Epidermal melanocyte (primary cell): Measurements from ENCODE around the gene RNF19B.
A peak's percentile ranks its signal among the peaks of the same experiment; 100 is the strongest.
"Not testable (repeated sequence)": the region's sequence is repeated elsewhere in the genome, so short reads cannot be mapped to it uniquely, and the experiment has no call there.

Experiments
- DNase-seq: peaks from one replicate; pipeline ENCODE4 v3.0.0; 2011; ENCODE audit warnings: low spot score; ENCODE audit not compliant: insufficient read length

Gene RNF19B

GRCh38 chr1:32992489-32993323 lies 28.1 kb upstream of the RNF19B start:
- DNase-seq, result peak; percentile 80

GRCh38 chr1:32991819-32992488 lies 27.3 kb upstream of the RNF19B start:
- no peak for DNase-seq

GRCh38 chr1:32991386-32991785 lies 26.8 kb upstream of the RNF19B start:
- DNase-seq, result no peak

- no peak for DNase-seq
Measured at GRCh38 chr1:32990887-32991286, 26.3 kb upstream of the RNF19B start.

GRCh38 chr1:32989160-32990050 lies 24.8 kb upstream of the RNF19B start:
- peak; percentile 47 for DNase-seq

- DNase-seq, result no peak
Measured at GRCh38 chr1:32988665-32989064, 24.1 kb upstream of the RNF19B start.

- DNase-seq, result no peak
Measured at GRCh38 chr1:32985226-32985625, 20.6 kb upstream of the RNF19B start.

- peak; percentile 78 for DNase-seq
Measured at GRCh38 chr1:32984455-32985171, 20.0 kb upstream of the RNF19B start.

GRCh38 chr1:32984090-32984454 lies 19.5 kb upstream of the RNF19B start:
- DNase-seq, result no peak

- DNase-seq, result no peak
Measured at GRCh38 chr1:32983020-32983419, 18.4 kb upstream of the RNF19B start.

GRCh38 chr1:32981003-32981901 lies 16.6 kb upstream of the RNF19B start:
- no peak for DNase-seq

GRCh38 chr1:32980080-32980479 lies 15.5 kb upstream of the RNF19B start:
- DNase-seq, result no peak

GRCh38 chr1:32978854-32979253 lies 14.2 kb upstream of the RNF19B start:
- no peak for DNase-seq

GRCh38 chr1:32977546-32978087 lies 13.0 kb upstream of the RNF19B start:
- no peak for DNase-seq

- not testable (repeated sequence) for DNase-seq
Measured at GRCh38 chr1:32975055-32975454, 10.4 kb upstream of the RNF19B start.

- not testable (repeated sequence) for DNase-seq
Measured at GRCh38 chr1:32973458-32973857, 8.8 kb upstream of the RNF19B start.

GRCh38 chr1:32972814-32973428 lies 8.3 kb upstream of the RNF19B start:
- DNase-seq, result no peak

- no peak for DNase-seq
Measured at GRCh38 chr1:32971576-32971975, 7.0 kb upstream of the RNF19B start.

GRCh38 chr1:32971156-32971555 lies 6.5 kb upstream of the RNF19B start:
- DNase-seq, result no peak
